Sigmoid colon (tissue), 4 donors: ENCODE results near the gene MRM2.

Experiments
- POLR2AphosphoS5 ChIP-seq, 4 donors: sonication (generic); formaldehyde crosslinking; IDR thresholded peaks; one replicate each; pipeline ENCODE4 v1.6.1; 2017; ENCODE audit warnings: antibody characterized with exemption in 4 of 4
- TF ChIP-seq, protein P1 (sequence below), 4 experiments: fragments of 450-650 bp in 3 of 4; fragments of 200-600 bp in 1 of 4; IDR thresholded peaks; one replicate each; pipeline ENCODE4 v1.5.1; 2016 to 2019; ENCODE audit warnings: antibody characterized with exemption in 4 of 4, mild to moderate bottlenecking in 3 of 4, moderate library complexity in 2 of 4

GRCh38 chr7:2233926-2234325 is 8.1 kb downstream of the MRM2 start:
- TF ChIP-seq, protein P1, sequence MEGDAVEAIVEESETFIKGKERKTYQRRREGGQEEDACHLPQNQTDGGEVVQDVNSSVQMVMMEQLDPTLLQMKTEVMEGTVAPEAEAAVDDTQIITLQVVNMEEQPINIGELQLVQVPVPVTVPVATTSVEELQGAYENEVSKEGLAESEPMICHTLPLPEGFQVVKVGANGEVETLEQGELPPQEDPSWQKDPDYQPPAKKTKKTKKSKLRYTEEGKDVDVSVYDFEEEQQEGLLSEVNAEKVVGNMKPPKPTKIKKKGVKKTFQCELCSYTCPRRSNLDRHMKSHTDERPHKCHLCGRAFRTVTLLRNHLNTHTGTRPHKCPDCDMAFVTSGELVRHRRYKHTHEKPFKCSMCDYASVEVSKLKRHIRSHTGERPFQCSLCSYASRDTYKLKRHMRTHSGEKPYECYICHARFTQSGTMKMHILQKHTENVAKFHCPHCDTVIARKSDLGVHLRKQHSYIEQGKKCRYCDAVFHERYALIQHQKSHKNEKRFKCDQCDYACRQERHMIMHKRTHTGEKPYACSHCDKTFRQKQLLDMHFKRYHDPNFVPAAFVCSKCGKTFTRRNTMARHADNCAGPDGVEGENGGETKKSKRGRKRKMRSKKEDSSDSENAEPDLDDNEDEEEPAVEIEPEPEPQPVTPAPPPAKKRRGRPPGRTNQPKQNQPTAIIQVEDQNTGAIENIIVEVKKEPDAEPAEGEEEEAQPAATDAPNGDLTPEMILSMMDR (IDR thresholded peaks at IDR 0.05): no peak
- TF ChIP-seq POLR2AphosphoS5 (IDR thresholded peaks at IDR 0.05): no peak
